ENCODE measurements around the gene CLDN19. TPM values are rescaled to one million over a fixed set of nuclear protein-coding genes. Genes with fewer than 3 reads are reported as not detected.

Gene CLDN19
- total and polyA plus RNA-seq, 2 of the 8 experiments (the other 6 are each of a cell fraction or from before 2014, with no cell fraction given) = 9.7 to 17.2 TPM

DNA sequence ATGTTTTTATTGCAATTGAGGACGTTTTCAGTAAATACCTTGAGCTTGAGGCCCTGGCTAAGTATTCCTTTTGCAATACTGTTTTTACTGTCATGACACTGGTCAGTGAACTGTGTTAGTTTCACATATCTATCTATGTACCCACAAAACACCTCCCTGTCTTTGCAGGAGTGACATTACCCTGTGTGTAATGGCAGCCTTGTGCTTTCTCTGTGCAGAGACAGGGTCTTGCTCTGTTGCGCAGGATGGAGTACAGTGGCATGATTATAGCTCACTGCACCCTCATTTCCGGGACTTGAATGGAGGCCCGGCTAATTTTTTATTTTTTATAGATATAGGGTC, 48.9 kb downstream of the CLDN19 start:
- DNase-seq (ENCODE audit: low read depth in 1 of 2, low spot score in 2 of 2) = no peak
- 94% methylated on average over 4 of the region's 4 CpGs; no CpG with 5 or more reads in 1 of the 2 experiments for WGBS, 2 experiments (ENCODE audit: extremely low coverage in 1 of 2, insufficient coverage in 1 of 2, insufficient read length in 1 of 2, insufficient replicate concordance in 2 of 2, low coverage in 1 of 2, low lambda C conversion rate in 2 of 2, missing lambda C conversion rate in 1 of 2)
- Histone ChIP-seq H3K36me3 (ENCODE audit: control insufficient read depth in 2 of 4, insufficient read depth in 4 of 4, low read length in 3 of 4) (peaks cover 2 to 51% (median 17%) of the 10 kb centered on the region in 4 experiments; a peak in 6 of 8 replicates), H3K27ac (ENCODE audit: low read depth, low read length) (no peak overlapping the region), H2BK15ac (ENCODE audit: low read length) (no peak overlapping the region), H2BK120ac (replicated peaks; ENCODE audit: low read depth, low read length) (no peak overlapping the region), H3K9me3 (ENCODE audit: insufficient read depth in 2 of 2, low read depth in 1 of 2, low read length in 1 of 2) (no peaks in the 10 kb centered on the region), H4K20me1 (replicated peaks in 1 of 2; ENCODE audit: control insufficient read depth in 1 of 2, insufficient read depth in 2 of 2, low read length in 2 of 2) (peaks cover 45 to 65% of the 10 kb centered on the region in 2 experiments), H3K4me1 (replicated peaks in 1 of 4; ENCODE audit: control insufficient read depth in 3 of 4, insufficient read depth in 4 of 4, low read length in 3 of 4) (peaks cover 0 to 9% (median 5%) of the 10 kb centered on the region in 4 experiments; a peak in 4 of 7 replicates), H4K91ac (replicated peaks; ENCODE audit: insufficient read length, low read length) (no peak overlapping the region), H2BK12ac (ENCODE audit: low read depth, low read length) (no peak overlapping the region), H3K14ac (ENCODE audit: insufficient read length) (no peak overlapping the region), H4K5ac (ENCODE audit: insufficient read length, low read depth, low read length) (no peak overlapping the region), H3K79me2 (ENCODE audit: control insufficient read depth in 1 of 2, insufficient read depth in 2 of 2, low read length in 2 of 2) (peaks cover 77 to 100% of the 10 kb centered on the region in 2 experiments), H3K23me2 (ENCODE audit: low read depth, low read length) (no peaks in the 10 kb centered on the region; the same call in 1 of the 2 replicates), H3K79me1 (ENCODE audit: low read depth, low read length) (no peaks in the 10 kb centered on the region; the same call in none of the 2 replicates), H2BK5ac (ENCODE audit: low read depth, low read length) (no peak overlapping the region), H2AK5ac (ENCODE audit: low read depth, low read length) (no peak overlapping the region), H2BK20ac (ENCODE audit: low read length) (no peak overlapping the region), H3K4ac (replicated peaks; ENCODE audit: insufficient read length, low read depth, low read length) (no peak overlapping the region), H3K4me2 (ENCODE audit: insufficient read depth in 1 of 2, low read depth in 2 of 2, low read length in 2 of 2) (peak overlapping the region; percentile 33 to 41; a peak in 1 of 4 replicates), H3K56ac (replicated peaks; ENCODE audit: insufficient read length, low read depth, low read length) (no peak overlapping the region), H3K18ac (ENCODE audit: extremely low read depth, low read length) (no peak overlapping the region), H3K27me3 (replicated peaks in 1 of 4; ENCODE audit: control insufficient read depth in 3 of 4, extremely low read depth in 1 of 4, insufficient read depth in 3 of 4, low read length in 3 of 4) (no peaks in the 10 kb centered on the region), H2AFZ (ENCODE audit: low read length) (no peak overlapping the region), H3K23ac (ENCODE audit: insufficient read length) (no peak overlapping the region), H4K8ac (ENCODE audit: extremely low read depth, insufficient read depth, low read length) (no peak overlapping the region), H3K9ac (replicated peaks in 1 of 4; ENCODE audit: extremely low read depth in 1 of 4, low read depth in 3 of 4, low read length in 3 of 4) (no peak overlapping the region), H3K4me3 (ENCODE audit: extremely low read depth in 1 of 4, insufficient read depth in 2 of 4, low read depth in 3 of 4, low read length in 4 of 4) (no peak overlapping the region)
- ChIA-PET CTCF (ENCODE audit: partially characterized antibody) (interaction anchor here (1.0 to 2.0 kb wide), 10 partner anchors 11 to 354 kb away, joined by 3 to 6 read pairs (median 4); no protein-coding TSS in a partner anchor), POLR2A (ENCODE audit: partially characterized antibody) (interaction anchor here (0.6 to 4.2 kb wide), 9 partner anchors 9 to 219 kb away, joined by 3 to 94 read pairs (median 4); partner anchors contain the start of genes C1orf50, P3H1 and YBX1)
- no peak for FAIRE-seq
- no peak for TF ChIP-seq SP1 (IDR thresholded peaks at IDR 0.05; ENCODE audit: low read depth, low read length)
- TF ChIP-seq, protein P1, sequence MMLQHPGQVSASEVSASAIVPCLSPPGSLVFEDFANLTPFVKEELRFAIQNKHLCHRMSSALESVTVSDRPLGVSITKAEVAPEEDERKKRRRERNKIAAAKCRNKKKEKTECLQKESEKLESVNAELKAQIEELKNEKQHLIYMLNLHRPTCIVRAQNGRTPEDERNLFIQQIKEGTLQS (IDR thresholded peaks at IDR 0.05; ENCODE audit: insufficient read depth, low read depth, low read length) = no peak
- no peak for TF ChIP-seq CHD2 (IDR thresholded peaks at IDR 0.05; ENCODE audit: low read length)

All from H1 (cell line).